Hypothalamus (tissue), 51 donors: ENCODE measurements around the gene IL34.

Experiments
- DNase-seq, 51 donors: peaks; one replicate each; lab custom pipeline; 2025; lab: John Stamatoyannopoulos, UW

The IL34 gene

DNA sequence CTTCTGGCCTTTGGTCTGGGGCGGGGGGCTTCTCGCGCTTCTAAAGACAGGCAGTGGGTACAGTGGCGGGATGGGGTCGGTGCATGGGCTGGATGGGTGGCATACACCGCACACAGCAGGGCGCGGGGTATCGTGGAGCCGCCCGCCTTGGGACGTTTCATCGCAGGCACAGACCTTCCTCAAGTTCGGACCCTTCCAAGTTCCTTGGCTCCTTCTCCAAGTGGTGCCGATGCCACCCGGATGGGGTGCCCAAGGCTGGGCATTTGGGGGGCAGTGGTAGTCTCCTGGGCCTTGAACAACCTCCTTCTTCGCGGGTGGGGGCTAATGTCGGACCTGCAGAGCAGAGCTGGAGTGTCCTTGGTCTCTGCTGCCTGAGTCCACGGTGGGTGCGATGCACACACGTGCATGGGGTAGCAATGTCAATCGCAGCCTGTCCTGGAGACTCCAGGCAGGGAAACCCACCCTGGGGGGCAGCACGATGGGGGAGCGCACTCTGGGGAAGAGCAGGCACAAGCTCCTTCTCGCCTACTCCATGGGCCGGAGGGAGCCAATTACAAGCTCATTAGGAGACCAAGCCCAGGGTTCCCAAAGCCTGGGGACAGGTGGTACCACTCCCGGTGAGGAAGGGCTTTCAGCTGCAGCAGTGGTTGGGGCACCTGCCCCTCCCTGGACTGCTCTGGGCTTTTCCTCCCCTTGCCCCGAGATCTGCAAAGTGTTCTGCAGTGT, 40.2 kb downstream of the IL34 start:
- DNase-seq, result peak in 1 of 51 donors; percentile 67

DNA sequence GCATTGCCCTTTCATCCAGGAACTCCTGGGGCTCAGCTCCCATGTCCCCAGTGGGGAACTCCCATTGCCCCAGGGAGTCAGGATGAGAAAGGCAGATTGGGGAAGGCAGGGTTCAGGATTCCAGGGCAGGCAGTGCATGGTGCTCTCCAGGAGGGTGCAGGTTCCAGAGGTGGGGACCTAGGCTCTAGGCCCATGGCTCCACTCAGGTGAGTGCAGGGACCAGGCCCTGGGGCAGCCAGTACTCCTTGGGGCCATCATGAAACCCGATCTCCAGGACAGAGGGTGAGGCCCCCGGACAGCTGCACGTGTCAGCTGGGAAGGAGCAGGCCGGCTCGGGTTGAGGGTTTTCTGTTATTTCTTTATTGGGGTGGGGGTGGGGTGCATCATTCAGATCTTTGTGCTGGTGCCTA, 40.7 kb downstream of the IL34 start:
- DNase-seq, result no peak

DNA sequence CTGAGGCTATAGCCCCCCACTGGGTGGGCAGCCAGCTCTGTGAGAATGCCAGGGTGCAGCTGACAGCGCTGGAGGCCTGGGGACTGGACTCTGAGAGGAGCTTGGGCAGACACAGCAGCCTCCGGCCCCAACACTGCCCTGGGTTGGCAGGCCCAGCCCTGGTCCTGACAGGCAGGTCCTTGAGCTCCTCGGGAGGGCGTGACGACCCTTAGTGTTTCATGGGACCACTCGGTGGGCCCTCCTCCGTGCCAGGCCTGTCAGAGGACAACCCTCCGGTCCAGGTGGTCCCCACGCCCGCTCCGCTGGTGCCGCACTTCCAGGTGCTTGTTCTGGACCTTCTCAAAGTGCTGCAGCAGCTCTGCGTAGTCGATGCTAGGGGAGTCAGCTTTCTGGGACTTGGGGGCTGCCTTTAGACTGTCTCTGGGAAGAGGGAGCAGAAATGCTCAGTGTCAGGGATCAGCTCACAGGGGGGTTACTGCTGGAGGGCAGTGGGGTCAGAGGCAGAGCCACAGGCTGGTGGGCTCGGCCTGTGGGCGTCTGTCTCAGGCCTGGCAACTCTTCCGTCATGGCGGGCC, 41.4 kb downstream of the IL34 start:
- DNase-seq, result peak in 7 of 51 donors; percentile 28 to 64 (median 39)

DNA sequence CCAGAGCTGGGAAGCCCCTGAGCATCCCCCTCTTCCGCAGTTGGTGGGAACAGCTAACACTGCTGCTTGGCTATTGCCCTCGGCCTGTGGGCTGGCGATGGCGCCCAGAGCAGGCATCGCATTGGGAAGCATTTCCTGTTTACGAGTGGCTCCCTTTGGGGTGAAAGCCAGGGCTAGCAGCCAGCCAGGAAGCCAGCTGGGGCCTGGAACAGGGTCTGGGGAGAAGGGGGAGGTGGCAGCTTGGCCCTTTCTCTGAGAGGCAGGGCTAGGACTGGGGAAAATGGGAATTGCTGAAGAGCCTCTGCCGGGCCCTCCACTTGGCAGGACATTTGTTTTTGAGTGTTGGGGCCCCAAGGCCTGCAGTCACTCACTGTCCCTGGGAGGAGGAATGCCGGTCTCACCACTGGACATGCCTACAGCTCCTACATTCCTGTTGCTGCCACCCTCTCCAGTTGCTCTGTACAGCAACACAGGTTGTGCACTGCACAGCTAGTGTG, 41.9 kb downstream of the IL34 start:
- peak in 49 of 51 donors; percentile 27 to 95 (median 80) for DNase-seq

DNA sequence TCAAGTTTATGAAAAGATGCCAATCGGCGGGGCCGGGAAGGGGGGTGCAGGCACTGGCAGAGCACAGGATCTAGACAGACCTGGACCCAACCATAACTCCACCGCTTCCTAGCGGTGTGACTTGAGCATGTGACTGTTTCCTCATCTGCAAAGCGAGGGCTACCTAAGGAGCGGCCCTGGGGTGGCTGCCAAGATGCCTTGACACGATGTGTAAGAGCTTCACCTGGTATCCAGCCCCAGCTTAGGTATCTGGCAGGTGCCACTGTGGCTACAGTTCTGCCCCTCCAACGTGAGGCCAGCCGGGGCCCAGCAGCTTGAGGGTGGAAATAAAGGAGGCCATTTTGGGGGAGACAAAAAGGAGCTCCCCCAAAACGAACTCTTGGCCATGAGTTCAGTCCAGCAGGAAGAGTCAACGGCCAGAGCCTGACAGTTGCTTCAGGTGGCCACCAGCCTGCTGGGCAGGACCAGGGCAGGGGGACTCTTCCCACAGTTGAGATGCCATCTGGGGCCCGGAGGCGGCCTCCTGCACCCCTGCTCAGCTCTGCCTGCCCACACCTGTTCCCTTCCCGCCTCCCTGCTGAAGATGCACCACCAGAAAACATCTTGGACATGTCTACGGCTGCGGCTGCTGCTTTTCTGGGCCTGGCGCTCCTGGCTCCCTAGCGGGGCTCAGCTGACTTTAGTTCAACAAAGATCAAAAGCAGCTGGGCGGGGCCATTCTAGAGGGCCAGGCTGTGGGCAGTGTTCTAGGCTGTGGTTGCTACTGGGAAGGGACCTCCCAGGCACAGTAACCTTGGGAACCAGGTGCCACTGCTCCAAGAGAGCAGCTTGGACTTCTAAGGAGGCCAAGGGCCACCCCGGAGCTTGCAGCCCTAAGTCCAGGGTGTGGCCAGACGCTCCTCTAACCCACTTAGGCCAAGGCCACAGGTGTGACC, 42.9 kb downstream of the IL34 start:
- peak in 2 of 51 donors; percentile 21 to 35 for DNase-seq

DNA sequence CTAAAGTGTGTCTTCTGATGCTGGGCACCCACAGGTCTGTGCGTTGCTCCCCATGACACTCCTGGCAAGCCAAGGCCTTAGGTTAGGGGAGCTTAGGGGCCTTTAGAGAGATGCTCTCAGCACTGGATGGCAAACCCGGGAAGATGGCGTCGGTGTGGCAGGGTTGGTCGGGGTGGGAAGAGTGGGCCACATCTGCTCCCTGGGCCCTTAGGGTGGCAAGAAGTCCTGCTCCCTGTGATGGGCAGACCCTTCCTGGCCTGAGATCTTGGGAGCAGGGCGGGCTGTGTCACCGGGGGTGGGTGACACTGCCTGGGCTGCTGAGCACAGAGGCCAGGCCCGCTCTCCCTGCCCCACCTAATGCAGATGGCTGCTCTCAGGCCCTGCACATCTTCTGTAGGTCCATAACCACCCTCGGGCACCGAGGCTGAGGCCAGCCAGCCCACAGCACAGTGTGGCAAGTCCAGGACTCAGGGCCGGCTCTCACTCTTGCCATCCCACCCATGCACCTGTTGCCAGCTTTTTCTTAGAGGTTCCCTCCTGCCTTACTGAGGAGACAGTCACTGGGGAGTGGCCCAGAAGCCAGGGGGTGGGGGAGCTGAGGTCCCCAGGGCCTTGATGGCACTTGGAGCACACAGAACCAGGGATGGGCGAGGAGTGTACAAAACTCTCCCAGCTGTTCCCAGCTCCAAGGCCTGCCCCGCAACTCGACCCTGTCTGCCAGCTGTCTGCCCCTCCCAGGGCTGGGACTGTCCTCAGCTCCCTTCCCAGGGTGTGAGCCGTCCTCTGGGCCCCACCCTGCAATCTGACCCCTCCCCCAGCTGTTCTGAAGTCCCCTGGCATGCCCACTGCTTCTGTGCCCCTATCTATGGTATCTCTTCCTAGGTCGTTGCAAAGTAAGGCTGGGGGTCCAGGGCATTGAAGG, 43.9 kb downstream of the IL34 start:
- DNase-seq, result no peak

DNA sequence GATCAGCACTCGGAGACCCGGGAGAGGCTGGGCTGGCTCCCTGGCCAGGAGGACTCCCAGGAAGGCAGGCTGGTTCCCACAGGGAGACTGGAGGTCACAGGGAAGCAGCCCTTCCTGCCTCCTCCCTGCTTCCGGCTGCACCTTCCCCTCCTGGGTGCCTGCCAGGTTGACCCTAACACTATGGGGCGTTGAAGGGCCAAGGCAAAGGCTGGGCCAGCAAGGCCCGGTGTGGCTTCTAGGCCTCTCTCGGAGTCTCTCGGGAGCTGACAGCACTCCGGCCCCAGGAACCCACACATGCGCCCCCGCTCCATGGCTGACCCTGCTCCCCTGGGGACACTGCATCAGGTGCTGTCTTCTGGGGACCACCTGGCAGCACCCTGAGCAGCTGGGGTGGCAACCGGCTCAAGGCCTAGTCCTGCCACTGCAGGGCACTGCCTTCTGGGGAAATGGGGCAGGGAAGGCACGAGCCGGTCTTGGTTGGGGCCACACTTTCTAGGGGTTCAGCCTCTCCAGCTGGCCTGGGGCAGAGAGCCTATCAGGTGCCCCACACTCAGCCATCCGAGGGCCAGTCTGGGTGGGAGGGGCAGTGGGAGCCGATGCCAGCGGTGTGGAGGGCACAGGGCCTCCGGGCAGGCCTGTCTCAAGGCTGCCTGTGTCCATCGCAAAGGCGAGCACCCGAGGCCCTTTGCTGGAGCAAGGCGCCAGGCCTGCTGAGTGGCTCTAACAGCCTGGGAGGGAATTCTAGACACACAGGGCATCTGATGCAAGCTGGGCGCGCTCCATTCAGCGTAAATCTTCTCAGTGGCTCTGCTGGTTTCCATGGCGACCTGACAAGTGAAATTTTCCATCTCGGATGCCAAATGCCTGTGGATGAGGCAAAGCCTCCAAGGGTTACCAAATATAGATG, 45.1 kb downstream of the IL34 start:
- peak in 43 of 51 donors; percentile 25 to 97 (median 80) for DNase-seq

DNA sequence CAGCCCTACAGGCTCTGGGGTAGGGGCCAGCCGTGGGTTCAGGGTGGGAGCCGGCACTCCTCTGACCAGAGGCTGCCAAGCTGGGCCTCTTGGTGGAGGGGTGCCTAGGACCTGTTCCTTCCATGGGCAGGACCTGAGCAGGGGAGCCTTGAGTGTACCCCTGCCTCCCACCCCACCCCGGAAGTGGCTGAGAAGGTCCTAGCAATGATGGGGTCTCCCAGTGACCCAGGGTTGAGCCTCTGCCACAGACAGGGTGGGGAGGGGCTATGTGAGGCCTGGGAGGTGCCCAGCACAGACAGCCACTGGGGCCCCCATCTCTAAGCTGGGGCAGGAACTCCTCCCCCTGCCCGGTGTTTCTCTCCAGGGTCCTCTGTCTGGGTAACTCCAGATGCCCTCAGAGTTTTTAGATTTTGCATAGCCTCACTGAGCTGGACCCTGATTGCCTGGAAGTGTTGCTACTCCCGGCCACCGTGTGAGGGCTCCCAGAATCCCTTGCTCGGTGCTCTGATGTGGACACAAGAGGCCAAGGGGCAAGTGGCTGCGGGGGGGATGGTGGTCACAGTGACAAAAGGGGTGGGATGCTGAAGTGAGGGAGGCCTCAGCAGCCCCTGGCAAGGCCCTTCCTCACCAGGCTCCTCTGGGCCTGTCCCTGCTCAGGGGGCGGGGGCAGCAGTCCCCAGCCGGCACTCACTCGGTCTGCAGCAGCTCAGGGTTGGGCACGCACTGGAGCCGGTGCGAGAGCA, 45.9 kb downstream of the IL34 start:
- peak in 2 of 51 donors; percentile 35 to 43 for DNase-seq

DNA sequence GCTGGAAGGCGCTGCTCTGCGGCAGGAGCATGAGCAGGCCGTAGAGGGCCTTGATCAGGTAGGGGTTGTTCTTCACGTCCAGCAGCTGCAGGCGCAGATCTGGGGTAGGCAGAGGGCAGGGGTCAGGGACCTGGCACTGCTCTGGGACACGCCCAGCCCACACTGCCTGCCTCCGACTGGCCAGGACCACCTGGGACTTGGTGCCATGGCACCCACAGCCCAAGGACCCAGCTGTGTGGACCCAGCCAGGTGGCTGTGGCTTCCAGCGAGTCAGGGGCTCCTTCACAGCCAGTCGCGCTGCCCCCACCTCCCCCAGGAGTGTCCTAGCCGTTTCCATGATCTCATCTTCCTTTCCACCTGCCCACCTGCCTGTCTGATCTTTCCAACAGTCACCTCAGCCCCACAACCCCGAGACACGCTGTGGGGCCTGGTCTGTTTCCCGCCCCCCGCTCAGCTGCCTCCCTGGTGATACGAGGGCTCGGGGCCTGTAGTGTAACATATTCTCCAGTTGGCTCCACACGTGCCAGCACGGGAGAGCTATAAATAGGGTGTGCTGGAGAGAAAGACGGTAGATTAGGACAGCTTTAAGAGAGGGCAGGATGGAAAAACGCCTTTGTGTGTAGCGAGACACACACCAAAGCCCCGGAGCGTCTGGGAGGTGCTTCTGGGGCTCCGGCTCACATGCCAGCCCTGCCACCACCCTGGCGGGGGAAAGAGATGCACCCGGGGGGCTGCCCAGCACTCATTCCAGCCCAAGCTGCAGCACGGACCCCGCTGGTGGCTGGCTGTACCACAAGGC, 46.7 kb downstream of the IL34 start:
- no peak for DNase-seq

DNA sequence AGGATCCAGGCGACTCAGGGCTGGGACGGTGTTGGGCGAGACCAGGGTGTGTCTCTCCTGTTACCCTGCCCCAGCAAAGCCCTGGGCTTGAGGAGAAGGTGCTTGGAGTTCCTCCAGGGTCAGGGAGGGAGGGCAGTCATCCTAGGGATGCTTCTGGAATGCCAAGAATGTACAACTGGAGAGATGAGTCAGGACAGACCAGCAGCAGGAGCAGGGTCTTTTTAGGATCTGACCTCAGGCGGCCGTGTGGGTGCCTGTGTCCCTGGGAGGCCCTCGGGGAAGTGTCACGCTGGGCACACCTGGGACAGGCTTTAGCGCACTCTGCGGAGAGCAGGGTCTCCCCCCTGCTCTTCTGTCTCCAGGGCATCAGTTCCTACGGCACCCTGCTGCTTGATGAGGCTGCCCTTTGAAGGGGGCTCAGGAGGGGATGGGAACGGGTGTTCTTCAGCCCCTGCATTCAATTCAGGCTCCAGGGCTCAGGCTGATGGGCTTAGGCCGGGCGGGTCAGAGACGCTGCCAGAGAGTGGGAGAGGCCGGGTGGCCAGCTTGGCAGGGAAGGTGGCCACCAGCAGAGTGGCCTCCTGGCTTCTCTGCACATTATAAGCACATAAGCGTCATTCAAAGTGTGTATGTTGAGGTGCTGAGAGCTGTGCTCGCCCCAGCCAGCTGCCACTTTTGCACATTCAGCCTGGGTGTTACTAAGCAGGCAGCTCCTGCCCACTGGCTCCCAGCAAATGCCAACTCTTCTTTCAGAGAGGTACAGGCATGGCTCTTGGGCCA, 47.9 kb downstream of the IL34 start:
- peak in 1 of 51 donors; percentile 69 for DNase-seq

DNA sequence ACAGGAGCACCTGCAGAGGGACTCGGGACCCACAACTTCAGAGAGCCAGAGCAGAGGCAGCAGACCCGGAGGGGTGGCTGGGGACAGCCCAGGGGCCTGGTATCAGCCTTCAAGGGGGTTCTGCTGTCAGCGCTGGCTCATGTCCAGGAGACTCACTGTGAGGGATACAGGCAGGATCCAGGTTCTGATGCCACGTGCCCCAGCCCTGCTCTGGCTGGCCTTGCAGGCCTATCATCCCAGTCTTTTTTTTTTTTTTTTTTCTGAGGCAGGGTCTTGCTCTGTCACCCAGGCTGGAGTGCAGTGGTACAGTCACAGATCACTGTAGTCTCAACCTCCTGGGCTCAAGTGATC, 48.5 kb downstream of the IL34 start:
- DNase-seq, result no peak

DNA sequence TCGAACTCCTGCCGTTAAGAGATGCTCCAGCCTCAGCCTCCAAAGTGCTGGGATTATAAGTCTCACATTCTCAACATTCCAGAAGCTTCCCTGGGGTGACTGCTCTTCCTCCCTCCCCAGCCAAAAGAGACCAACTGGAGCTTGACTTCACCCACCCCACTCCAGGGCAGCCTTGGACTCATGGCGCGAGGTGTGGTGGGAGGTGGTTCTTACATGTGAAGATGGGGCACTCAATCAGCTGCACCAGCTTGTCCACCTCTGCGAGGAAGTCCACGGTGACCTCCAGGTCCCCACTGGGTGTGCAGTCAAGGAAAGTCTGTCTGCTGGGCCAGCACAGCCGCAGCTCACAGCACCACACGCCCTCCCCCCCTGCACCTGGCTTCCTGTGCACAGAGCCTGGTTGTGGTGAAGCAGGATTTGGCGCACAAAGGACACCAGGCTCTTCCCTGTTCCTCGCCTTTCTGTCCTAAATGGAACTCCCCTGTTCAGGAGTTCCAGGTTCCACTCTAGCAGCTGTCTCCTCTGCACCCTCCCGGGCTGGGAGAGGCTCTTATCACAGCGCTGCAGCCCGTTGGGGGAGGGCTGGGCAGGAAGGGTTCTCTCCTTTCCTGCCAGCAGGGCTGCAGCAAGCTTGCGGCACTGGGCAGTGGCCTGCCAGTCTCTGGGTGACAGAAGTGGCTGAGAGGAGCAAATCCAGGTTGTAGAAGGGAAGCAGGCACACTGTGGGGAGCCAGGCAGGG, 49.1 kb downstream of the IL34 start:
- no peak for DNase-seq

DNA sequence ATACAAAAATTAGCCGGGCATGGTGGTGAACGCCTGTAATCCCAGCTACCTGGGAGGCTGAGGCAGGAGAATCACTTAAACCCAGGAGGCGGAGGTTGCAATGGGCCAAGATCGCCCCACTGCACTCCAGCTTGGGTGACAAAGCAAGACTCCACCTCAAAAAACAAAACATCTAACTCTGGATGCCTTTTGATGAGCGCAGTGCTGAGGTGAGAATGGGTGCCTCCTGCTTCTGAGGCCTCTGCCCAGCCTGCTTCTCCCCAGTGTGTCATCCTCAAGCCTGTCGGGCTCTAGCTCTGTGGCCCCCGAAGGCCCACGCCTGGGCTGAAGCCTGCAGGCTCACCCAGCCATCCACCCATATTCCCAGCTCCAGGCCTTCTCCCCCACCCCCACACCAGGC, 50.0 kb downstream of the IL34 start:
- DNase-seq, result no peak

DNA sequence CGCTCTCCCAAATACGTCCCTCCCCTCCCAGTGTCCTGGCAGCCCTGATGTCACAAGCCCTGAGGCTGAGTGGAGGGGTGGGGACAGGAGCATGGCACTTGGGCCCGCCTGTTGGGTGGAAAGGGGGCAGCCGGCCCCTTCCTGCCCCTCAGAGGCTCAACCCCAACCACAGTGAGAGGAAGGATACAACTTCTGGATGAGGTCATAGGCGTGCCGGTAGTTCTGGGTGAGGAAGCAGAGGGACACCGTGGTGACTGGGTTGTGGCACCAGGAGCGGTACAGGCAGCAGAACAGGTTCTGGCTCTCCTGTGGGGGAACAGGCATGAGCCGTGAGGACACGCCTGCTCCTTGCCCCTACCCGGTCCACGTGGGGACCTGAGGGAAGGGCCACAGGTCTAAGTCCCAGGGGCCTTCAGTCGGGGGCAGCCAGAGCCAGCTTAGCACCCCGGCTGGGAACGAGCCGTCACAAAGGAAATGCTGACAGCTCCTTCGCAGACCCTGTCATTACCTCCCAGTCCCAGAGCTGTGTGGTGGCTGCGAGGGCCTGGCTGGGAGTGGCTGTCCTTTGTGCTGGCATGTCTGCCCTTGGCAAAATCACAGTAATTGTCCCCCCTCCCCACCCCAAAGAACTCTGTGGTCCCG, 50.7 kb downstream of the IL34 start:
- DNase-seq, result no peak

DNA sequence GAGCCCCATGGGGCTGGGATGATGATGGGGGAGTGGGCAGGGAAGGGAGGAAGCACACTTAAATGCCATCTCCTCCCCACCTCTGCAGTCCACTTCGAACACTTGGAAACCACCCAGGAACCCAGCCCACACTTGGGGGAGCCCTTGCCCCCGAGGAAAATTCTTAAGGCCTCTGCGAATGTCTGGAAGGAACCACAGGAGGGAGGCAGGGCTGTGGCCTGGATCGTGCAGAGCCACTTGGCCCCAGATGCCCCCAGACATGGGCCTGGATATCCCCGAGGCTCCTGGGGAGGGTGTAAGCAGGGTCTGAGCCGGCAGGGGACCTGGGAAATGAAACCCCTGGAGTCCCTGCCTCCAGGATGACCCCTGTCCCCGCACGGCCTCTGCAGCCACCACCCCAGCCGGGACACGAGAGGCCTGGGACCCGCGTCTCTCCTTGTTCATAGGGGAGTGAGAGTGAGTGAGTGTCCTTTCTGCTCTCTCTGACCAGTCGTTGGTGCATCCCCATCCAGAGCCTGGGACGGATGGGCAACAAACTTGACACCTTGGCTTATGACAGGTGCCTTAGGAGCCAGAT, 51.3 kb downstream of the IL34 start:
- DNase-seq, result no peak
